GDM1 (cell line): Measurements from ENCODE around the gene IL12A.
A peak's percentile ranks its signal among the peaks of the same experiment; 100 is the strongest.

Experiments
- DNase-seq: peaks from one replicate; lab custom pipeline; 2025; lab: John Stamatoyannopoulos, UW

IL12A gene

GRCh38 chr3:159988617-159989271 is at the start of gene IL12A:
Gene IL12A, plus strand, starts transcription at chr3:159988835.
- DNase-seq, result peak; percentile 53

GRCh38 chr3:159941038-159942000 is 47.3 kb upstream of the IL12A start:
- peak; percentile 13 for DNase-seq

- DNase-seq, result no peak
Observed at GRCh38 chr3:159944781-159945180, 43.9 kb upstream of the IL12A start.

GRCh38 chr3:159945930-159946329 is 42.7 kb upstream of the IL12A start:
- no peak for DNase-seq

GRCh38 chr3:159947220-159947619 is 41.4 kb upstream of the IL12A start:
- DNase-seq, result no peak

- DNase-seq, result no peak
Observed at GRCh38 chr3:159948429-159949144, 40.0 kb upstream of the IL12A start.

- DNase-seq, result no peak
Observed at GRCh38 chr3:159950156-159950898, 38.3 kb upstream of the IL12A start.

GRCh38 chr3:159951540-159951939 is 37.1 kb upstream of the IL12A start:
- no peak for DNase-seq

GRCh38 chr3:159953325-159954085 is 35.1 kb upstream of the IL12A start:
- no peak for DNase-seq

GRCh38 chr3:159960188-159961148 is 28.2 kb upstream of the IL12A start:
- no peak for DNase-seq

GRCh38 chr3:159964166-159964973 is 24.3 kb upstream of the IL12A start:
- DNase-seq, result no peak

- DNase-seq, result no peak
Observed at GRCh38 chr3:159971311-159971710, 17.3 kb upstream of the IL12A start.

- DNase-seq, result no peak
Observed at GRCh38 chr3:159977295-159977694, 11.3 kb upstream of the IL12A start.

GRCh38 chr3:159978353-159978752 is 10.3 kb upstream of the IL12A start:
- no peak for DNase-seq

- no peak for DNase-seq
Observed at GRCh38 chr3:159978918-159979703, 9.5 kb upstream of the IL12A start.

- no peak for DNase-seq
Observed at GRCh38 chr3:159982442-159982974, 6.1 kb upstream of the IL12A start.

- DNase-seq, result no peak
Observed at GRCh38 chr3:159987291-159987711, 1.3 kb upstream of the IL12A start.
